ENCODE data around the gene NOP14.
"Not testable (repeated sequence)": the region's sequence is repeated elsewhere in the genome, so short reads cannot be mapped to it uniquely, and the experiment has no call there.

NOP14 gene

GRCh38 chr4:3007724-3008123 lies 44.5 kb upstream of the NOP14 start:
- H3K4me3 ChIP-seq (replicated peaks; ENCODE audit: low read depth, low read length) = no peak overlapping the region
- no peaks in the 10 kb centered on the region for H3K36me3 ChIP-seq (ENCODE audit: control insufficient read depth, insufficient read depth, low read length)
- no peak for TF ChIP-seq CTCF (IDR thresholded peaks at IDR 0.05; ENCODE audit: insufficient read depth, low read length, poor library complexity, severe bottlenecking)
- no peak for DNase-seq (ENCODE audit: extremely low read depth, insufficient read length)
- no peaks in the 10 kb centered on the region for H3K27me3 ChIP-seq (replicated peaks; ENCODE audit: control insufficient read depth, insufficient read depth, low read length)

- TF ChIP-seq CTCF (IDR thresholded peaks at IDR 0.05; ENCODE audit: insufficient read depth, low read length, poor library complexity, severe bottlenecking) = no peak
- Histone ChIP-seq H3K36me3 (ENCODE audit: control insufficient read depth, insufficient read depth, low read length) (no peaks in the 10 kb centered on the region), H3K4me3 (replicated peaks; ENCODE audit: low read depth, low read length) (no peak overlapping the region), H3K27me3 (replicated peaks; ENCODE audit: control insufficient read depth, insufficient read depth, low read length) (no peaks in the 10 kb centered on the region)
- no peak for DNase-seq (ENCODE audit: extremely low read depth, insufficient read length)
Measured at GRCh38 chr4:2996415-2996814, 33.2 kb upstream of the NOP14 start.

DNA sequence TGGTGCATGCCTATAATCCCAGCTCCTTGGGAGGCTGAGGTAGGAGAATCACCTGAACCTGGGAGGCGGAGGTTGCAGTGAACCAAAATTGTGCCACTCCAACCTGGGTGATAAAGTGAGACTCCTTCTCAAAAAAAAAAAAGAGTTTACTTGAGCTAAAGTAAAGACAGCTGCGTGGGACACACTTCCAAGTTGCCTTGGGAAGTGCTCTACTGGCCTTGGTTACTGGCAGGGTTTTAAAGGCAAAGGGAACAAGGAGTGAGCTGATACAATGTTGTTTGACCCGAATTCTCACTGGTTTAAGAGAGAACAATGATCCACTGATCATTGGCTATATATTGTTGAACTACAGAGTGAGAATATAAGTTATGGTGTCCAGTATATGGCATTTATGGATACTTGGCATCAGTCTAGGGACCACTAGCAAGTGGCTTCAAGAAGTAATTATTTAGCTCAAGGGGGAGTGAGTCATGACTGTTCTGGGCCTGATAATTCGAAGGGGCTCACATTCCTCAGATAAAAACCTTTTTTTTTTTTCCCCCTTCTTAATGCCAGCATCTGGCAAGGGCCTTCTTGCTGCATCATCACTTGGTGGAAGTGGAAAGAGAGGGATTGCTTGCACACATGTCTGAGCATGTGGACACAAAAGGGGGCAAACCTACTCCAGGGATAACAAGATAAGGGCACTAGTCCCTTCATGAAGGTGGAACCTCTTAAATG lies 32.5 kb upstream of the NOP14 start:
- H3K4me3 ChIP-seq (replicated peaks; ENCODE audit: low read depth, low read length) = no peak overlapping the region
- H3K36me3 ChIP-seq (ENCODE audit: control insufficient read depth, insufficient read depth, low read length) = no peaks in the 10 kb centered on the region
- no peak for TF ChIP-seq CTCF (IDR thresholded peaks at IDR 0.05; ENCODE audit: insufficient read depth, low read length, poor library complexity, severe bottlenecking)
- no peaks in the 10 kb centered on the region for H3K27me3 ChIP-seq (replicated peaks; ENCODE audit: control insufficient read depth, insufficient read depth, low read length)
- no peak for DNase-seq (ENCODE audit: extremely low read depth, insufficient read length)

GRCh38 chr4:2994917-2995316 lies 31.7 kb upstream of the NOP14 start:
- DNase-seq (ENCODE audit: extremely low read depth, insufficient read length) = no peak
- Histone ChIP-seq H3K4me3 (replicated peaks; ENCODE audit: low read depth, low read length) (no peak overlapping the region), H3K36me3 (ENCODE audit: control insufficient read depth, insufficient read depth, low read length) (no peaks in the 10 kb centered on the region), H3K27me3 (replicated peaks; ENCODE audit: control insufficient read depth, insufficient read depth, low read length) (no peaks in the 10 kb centered on the region)
- no peak for TF ChIP-seq CTCF (IDR thresholded peaks at IDR 0.05; ENCODE audit: insufficient read depth, low read length, poor library complexity, severe bottlenecking)

DNA sequence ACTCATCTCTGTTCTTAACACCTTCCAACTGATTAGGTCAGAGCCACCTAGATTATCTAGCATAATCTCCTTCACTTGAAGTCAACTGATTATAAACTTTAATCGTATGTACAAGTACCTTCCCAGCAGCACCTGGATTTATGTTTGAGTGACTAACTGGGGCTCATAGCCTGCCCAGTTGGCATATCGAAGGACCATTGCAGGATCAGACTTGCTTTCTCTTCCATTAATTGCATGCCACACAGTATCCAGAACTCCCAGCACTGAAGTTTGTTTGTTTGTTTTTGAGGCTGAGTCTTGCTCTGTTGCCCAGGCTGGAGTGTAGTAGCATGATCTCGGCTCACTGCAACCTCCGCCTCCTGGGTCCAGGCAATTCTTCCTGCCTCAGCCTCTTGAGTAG lies 28.0 kb upstream of the NOP14 start:
- Histone ChIP-seq H3K4me3 (replicated peaks; ENCODE audit: low read depth, low read length) (no peak overlapping the region), H3K27me3 (replicated peaks; ENCODE audit: control insufficient read depth, insufficient read depth, low read length) (no peaks in the 10 kb centered on the region), H3K36me3 (ENCODE audit: control insufficient read depth, insufficient read depth, low read length) (no peaks in the 10 kb centered on the region)
- no peak for TF ChIP-seq CTCF (IDR thresholded peaks at IDR 0.05; ENCODE audit: insufficient read depth, low read length, poor library complexity, severe bottlenecking)
- DNase-seq (ENCODE audit: extremely low read depth, insufficient read length) = no peak

GRCh38 chr4:2983715-2984114 lies 20.5 kb upstream of the NOP14 start:
- H3K36me3 ChIP-seq (ENCODE audit: control insufficient read depth, insufficient read depth, low read length); DNase-seq (ENCODE audit: extremely low read depth, insufficient read length); H3K27me3 ChIP-seq (replicated peaks; ENCODE audit: control insufficient read depth, insufficient read depth, low read length); H3K4me3 ChIP-seq (replicated peaks; ENCODE audit: low read depth, low read length): not testable (repeated sequence)

Measured in GM06990 (cell line).